Natural killer cell (primary cell): ENCODE results near the gene S100A12. TPM values are rescaled to one million over a fixed set of nuclear protein-coding genes. Genes with fewer than 3 reads are reported as not detected.

Source experiments
- ATAC-seq, 3 donors: fragments of 150-1000 bp in 2 of 3; fragments of 200-7000 bp in 1 of 3; cut with Tn5 transposase; 1 replicate in 1 of 3; 2 replicates in 2 of 3; pipeline ENCODE4 v1.10.0; 2021; ENCODE audit warnings: mild to moderate bottlenecking in 2 of 3, moderate library complexity in 2 of 3
- DNase-seq, 2 donors: peaks; one replicate each; pipeline versions ENCODE4 v3.0.0 to v3.0.0-alpha.2; 2013 to 2021; ENCODE audit warnings: mixed read lengths in 1 of 2
- H3K27ac ChIP-seq: one replicate; pipeline ENCODE4 v1.5.1; 2013; ENCODE audit warnings: mild to moderate bottlenecking, low read length
- H3K27me3 ChIP-seq: one replicate; pipeline ENCODE4 v1.6.1; 2013; ENCODE audit warnings: low read length; ENCODE audit not compliant: control insufficient read depth, insufficient read depth
- H3K36me3 ChIP-seq: one replicate; pipeline ENCODE4 v1.6.1; 2013; ENCODE audit warnings: low read length; ENCODE audit not compliant: control insufficient read depth, insufficient read depth
- H3K4me1 ChIP-seq: one replicate; pipeline ENCODE4 v1.6.1; 2013; ENCODE audit warnings: low read length; ENCODE audit not compliant: control insufficient read depth, insufficient read depth
- H3K4me3 ChIP-seq: one replicate; pipeline ENCODE4 v1.5.1; 2013; ENCODE audit warnings: low read length
- H3K9me3 ChIP-seq: one replicate; pipeline ENCODE4 v1.6.1; 2013; ENCODE audit warnings: low read length; ENCODE audit not compliant: control insufficient read depth, insufficient read depth
- H3K27ac Mint-ChIP-seq, 2 donors: one replicate each; pipeline ENCODE4 v1.8.0; 2022; ENCODE audit warnings: mild to moderate bottlenecking in 2 of 2, mixed read lengths in 2 of 2, moderate library complexity in 1 of 2
- H3K27me3 Mint-ChIP-seq, 2 donors: one replicate each; pipeline ENCODE4 v1.8.0; 2022; ENCODE audit warnings: low read depth in 2 of 2, mixed read lengths in 2 of 2
- H3K36me3 Mint-ChIP-seq: one replicate; pipeline ENCODE4 v1.8.0; 2022; ENCODE audit warnings: mixed read lengths
- H3K4me1 Mint-ChIP-seq, 2 donors: one replicate each; pipeline ENCODE4 v1.8.0; 2022; ENCODE audit warnings: mixed read lengths in 2 of 2
- H3K4me3 Mint-ChIP-seq: one replicate; pipeline ENCODE4 v1.8.0; 2022; ENCODE audit warnings: mild to moderate bottlenecking, moderate library complexity, mixed read lengths
- H3K9me3 Mint-ChIP-seq, 2 donors: one replicate each; pipeline ENCODE4 v1.8.0; 2022; ENCODE audit warnings: mixed read lengths in 2 of 2
- CTCF ChIP-seq: fragments of 200-600 bp; IDR thresholded peaks from one replicate; pipeline ENCODE4 v1.8.0; 2022; ENCODE audit warnings: antibody characterized with exemption
- WGBS: methylation state at CpG from one replicate; pipeline ENCODE4 v1.1.7; 2013; ENCODE audit warnings: missing lambda C conversion rate; ENCODE audit not compliant: insufficient coverage; 5-methylcytosine and 5-hydroxymethylcytosine counted together
- intact Hi-C: fragments of 100-400 bp; cut with micrococcal nuclease; formaldehyde crosslinking; loops from one replicate; pipeline ENCODE4 v1.14.2; 2022
- total RNA-seq, 4 donors: library from RNA; stranded (reverse); fragments of 120-200 nt in 1 of 4; gene quantifications; one replicate each; pipeline versions ENCODE4 v1.2.3 to v1.2.4, GENCODE V29; 2013 to 2022

S100A12 gene
- total RNA-seq, 3 donors from 2014 or later (not counting 1 experiment from before 2014, with no cell fraction given): 11.4 to 20.4 TPM; not detected in 1

- no peak overlapping the region for H3K27ac Mint-ChIP-seq
- no peak overlapping the region for H3K4me3 Mint-ChIP-seq
- H3K36me3 Mint-ChIP-seq: no peaks in the 10 kb centered on the region
- peaks cover 12 to 17% of the 10 kb centered on the region in 2 donors for H3K27me3 Mint-ChIP-seq
- ATAC-seq: no peak
- H3K4me1 ChIP-seq: peaks cover 7% of the 10 kb centered on the region
- intact Hi-C loops: no loop called here
- no peak for TF ChIP-seq CTCF
- WGBS: 82% methylated on average over 2 of the region's 2 CpGs
- H3K27me3 ChIP-seq: no peaks in the 10 kb centered on the region
- DNase-seq: no peak
- H3K9me3 Mint-ChIP-seq: no peaks in the 10 kb centered on the region
- no peaks in the 10 kb centered on the region for H3K36me3 ChIP-seq
- H3K4me1 Mint-ChIP-seq: peaks cover 0 to 8% of the 10 kb centered on the region in 2 donors
- H3K27ac ChIP-seq: no peak overlapping the region
- no peak overlapping the region for H3K4me3 ChIP-seq
- no peaks in the 10 kb centered on the region for H3K9me3 ChIP-seq
These were observed 15.2 kb downstream of the S100A12 start for GRCh38 chr1:153360190-153360589.

GRCh38 chr1:153359241-153359640 lies 16.2 kb downstream of the S100A12 start:
- ATAC-seq (no peak), DNase-seq (no peak)
- Histone ChIP-seq H3K27me3 (no peaks in the 10 kb centered on the region), H3K36me3 (no peaks in the 10 kb centered on the region), H3K27ac (no peak overlapping the region), H3K9me3 (no peaks in the 10 kb centered on the region), H3K4me1 (peaks cover 7% of the 10 kb centered on the region), H3K4me3 (no peak overlapping the region)
- no peak for TF ChIP-seq CTCF
- Mint-ChIP-seq H3K36me3 (no peaks in the 10 kb centered on the region), H3K4me3 (no peak overlapping the region), H3K4me1 (peaks cover 0 to 8% of the 10 kb centered on the region in 2 donors), H3K9me3 (no peaks in the 10 kb centered on the region), H3K27ac (no peak overlapping the region), H3K27me3 (peaks cover 12 to 14% of the 10 kb centered on the region in 2 donors)
- 93% methylated on average over 5 of the region's 6 CpGs for WGBS
- intact Hi-C loops: no loop called here

- intact Hi-C loops: no loop called here
- no peak for DNase-seq
- Mint-ChIP-seq H3K27me3 (peaks cover 12 to 14% of the 10 kb centered on the region in 2 donors), H3K4me1 (peaks cover 0 to 8% of the 10 kb centered on the region in 2 donors), H3K9me3 (no peaks in the 10 kb centered on the region), H3K36me3 (no peaks in the 10 kb centered on the region), H3K27ac (no peak overlapping the region), H3K4me3 (no peak overlapping the region)
- 86% methylated on average over 3 of the region's 3 CpGs for WGBS
- Histone ChIP-seq H3K36me3 (no peaks in the 10 kb centered on the region), H3K27me3 (no peaks in the 10 kb centered on the region), H3K27ac (no peak overlapping the region), H3K9me3 (no peaks in the 10 kb centered on the region), H3K4me3 (no peak overlapping the region), H3K4me1 (peaks cover 7% of the 10 kb centered on the region)
- ATAC-seq: no peak
- TF ChIP-seq CTCF: no peak
These were observed 16.8 kb downstream of the S100A12 start for GRCh38 chr1:153358691-153358975.

GRCh38 chr1:153357853-153358690 lies 17.3 kb downstream of the S100A12 start, which contains the start of gene S100A9:
Gene S100A9 (plus strand): TSS chr1:153357854. CDS start chr1:153358284, 430 bp downstream.
- peak within 1 kb of the TSS; percentile 6 for H3K4me3 ChIP-seq
- H3K36me3 ChIP-seq: no peaks in the 10 kb centered on the region
- intact Hi-C loops: no loop called here
- no peak within 1 kb of the TSS for H3K4me3 Mint-ChIP-seq
- H3K27ac Mint-ChIP-seq: no peak within 1 kb of the TSS
- H3K36me3 Mint-ChIP-seq: no peaks in the 10 kb centered on the region
- DNase-seq (no peak), ATAC-seq (no peak)
- H3K4me1 ChIP-seq: peaks cover 7% of the 10 kb centered on the region
- no peaks in the 10 kb centered on the region for H3K9me3 ChIP-seq
- peaks cover 0 to 8% of the 10 kb centered on the region in 2 donors for H3K4me1 Mint-ChIP-seq
- H3K9me3 Mint-ChIP-seq: no peaks in the 10 kb centered on the region
- H3K27me3 Mint-ChIP-seq: peaks cover 6 to 18% of the 10 kb centered on the region in 2 donors
- no peak for TF ChIP-seq CTCF
- WGBS: 59% methylated on average over 11 of the region's 11 CpGs
- H3K27ac ChIP-seq: no peak within 1 kb of the TSS
- H3K27me3 ChIP-seq: no peaks in the 10 kb centered on the region
